T-helper 2 cell (primary cell): ENCODE results near the gene TIGD3.
"Not testable (repeated sequence)": the region's sequence is repeated elsewhere in the genome, so short reads cannot be mapped to it uniquely, and the experiment has no call there.

Experiments used
- DNase-seq, 5 experiments: peaks; one replicate each; pipeline versions ENCODE4 v3.0.0 to v3.0.0-alpha.2; 2012 to 2022

TIGD3 gene

GRCh38 chr11:65325435-65325834 is 29.1 kb upstream of the TIGD3 start:
- DNase-seq = no peak

GRCh38 chr11:65327021-65327420 is 27.5 kb upstream of the TIGD3 start:
- no peak for DNase-seq

- DNase-seq = no peak
Observed at GRCh38 chr11:65329478-65329877, 25.1 kb upstream of the TIGD3 start.

GRCh38 chr11:65329944-65330403 is 24.6 kb upstream of the TIGD3 start:
- DNase-seq = peak; percentile 42 to 79 (median 69)

GRCh38 chr11:65330544-65330943 is 24.0 kb upstream of the TIGD3 start:
- no peak for DNase-seq

- not testable (repeated sequence) for DNase-seq
Observed at GRCh38 chr11:65332591-65332990, 22.0 kb upstream of the TIGD3 start.

- DNase-seq = no peak
Observed at GRCh38 chr11:65334696-65335295, 19.8 kb upstream of the TIGD3 start.

- DNase-seq = no peak
Observed at GRCh38 chr11:65338676-65339075, 15.9 kb upstream of the TIGD3 start.

- no peak for DNase-seq
Observed at GRCh38 chr11:65340226-65340625, 14.3 kb upstream of the TIGD3 start.

GRCh38 chr11:65341856-65342255 is 12.7 kb upstream of the TIGD3 start:
- no peak for DNase-seq

- no peak for DNase-seq
Observed at GRCh38 chr11:65351511-65351910, 3.0 kb upstream of the TIGD3 start.

- DNase-seq = no peak
Observed at GRCh38 chr11:65352783-65353182, 1.8 kb upstream of the TIGD3 start.

GRCh38 chr11:65353376-65353775 is 1.2 kb upstream of the TIGD3 start:
- DNase-seq = no peak

GRCh38 chr11:65353900-65354264 is 669 bp upstream of the TIGD3 start:
- no peak for DNase-seq

- peak; percentile 19 to 67 (median 44) for DNase-seq
Observed at GRCh38 chr11:65355013-65355775, 643 bp downstream of the TIGD3 start.

GRCh38 chr11:65355776-65356393 is 1.3 kb downstream of the TIGD3 start:
- DNase-seq = no peak

GRCh38 chr11:65356394-65356972 is 1.9 kb downstream of the TIGD3 start:
- no peak for DNase-seq

- no peak for DNase-seq
Observed at GRCh38 chr11:65357856-65358356, 3.4 kb downstream of the TIGD3 start.

GRCh38 chr11:65362320-65362931 is 7.9 kb downstream of the TIGD3 start:
- DNase-seq = no peak

GRCh38 chr11:65362966-65363365 is 8.4 kb downstream of the TIGD3 start:
- no peak for DNase-seq

GRCh38 chr11:65363770-65364169 is 9.2 kb downstream of the TIGD3 start:
- DNase-seq = no peak

GRCh38 chr11:65366340-65366773 is 11.8 kb downstream of the TIGD3 start:
- peak in 2 of 5 experiments; percentile 56 to 64 for DNase-seq

GRCh38 chr11:65370659-65371049 is 16.1 kb downstream of the TIGD3 start:
- DNase-seq = no peak
